ENCODE data around the gene PTPRK. TPM values are rescaled to one million over a fixed set of nuclear protein-coding genes. Genes with fewer than 3 reads are reported as not detected.

The PTPRK gene
- total and polyA plus RNA-seq, 7 donors: 6.0 to 51.3 (median 46.7) TPM

- intact Hi-C loops (cut with DNase I): no loop called here
- H3K27ac ChIP-seq: no peak overlapping the region
- no peaks in the 10 kb centered on the region for H3K36me3 ChIP-seq
- WGBS, 2 donors: 73 to 81% methylated on average over 1 of the region's 1 CpG
- TF ChIP-seq POLR2AphosphoS5 (IDR thresholded peaks at IDR 0.05) (no peak), EP300 (IDR thresholded peaks at IDR 0.05) (no peak), POLR2A (IDR thresholded peaks at IDR 0.05) (no peak), CTCF (IDR thresholded peaks at IDR 0.05) (no peak)
- peaks cover 0 to 3% (median 0%) of the 10 kb centered on the region in 4 donors for H3K9me3 ChIP-seq
- H3K27me3 ChIP-seq: no peaks in the 10 kb centered on the region
- peaks cover 0 to 18% (median 12%) of the 10 kb centered on the region in 4 donors for H3K4me1 ChIP-seq
- H3K4me3 ChIP-seq: no peak overlapping the region
- no peak for DNase-seq
Measured at GRCh38 chr6:128415387-128415786, 105.0 kb downstream of the PTPRK start.

GRCh38 chr6:128414943-128415342, 105.5 kb downstream of the PTPRK start:
- no peaks in the 10 kb centered on the region for H3K36me3 ChIP-seq
- peaks cover 0 to 3% (median 0%) of the 10 kb centered on the region in 4 donors for H3K9me3 ChIP-seq
- H3K27me3 ChIP-seq: no peaks in the 10 kb centered on the region
- H3K4me1 ChIP-seq: peaks cover 0 to 18% (median 13%) of the 10 kb centered on the region in 4 donors
- no peak for DNase-seq
- TF ChIP-seq EP300 (IDR thresholded peaks at IDR 0.05) (no peak), CTCF (IDR thresholded peaks at IDR 0.05) (no peak), POLR2AphosphoS5 (IDR thresholded peaks at IDR 0.05) (no peak), POLR2A (IDR thresholded peaks at IDR 0.05) (no peak)
- H3K4me3 ChIP-seq: no peak overlapping the region
- H3K27ac ChIP-seq: no peak overlapping the region
- intact Hi-C loops (cut with DNase I): no loop called here
- WGBS, 2 donors: 81 to 85% methylated on average over 6 of the region's 6 CpGs

GRCh38 chr6:128413291-128413690, 107.1 kb downstream of the PTPRK start:
- WGBS, 2 donors: 93 to 97% methylated on average over 6 of the region's 6 CpGs
- no peaks in the 10 kb centered on the region for H3K27me3 ChIP-seq
- intact Hi-C loops (cut with DNase I): no loop called here
- H3K9me3 ChIP-seq: peaks cover 0 to 2% (median 0%) of the 10 kb centered on the region in 4 donors
- peaks cover 0 to 17% (median 13%) of the 10 kb centered on the region in 4 donors for H3K4me1 ChIP-seq
- H3K4me3 ChIP-seq: no peak overlapping the region
- no peaks in the 10 kb centered on the region for H3K36me3 ChIP-seq
- no peak for TF ChIP-seq POLR2A (IDR thresholded peaks at IDR 0.05)
- no peak for TF ChIP-seq POLR2AphosphoS5 (IDR thresholded peaks at IDR 0.05)
- no peak for TF ChIP-seq CTCF (IDR thresholded peaks at IDR 0.05)
- TF ChIP-seq EP300 (IDR thresholded peaks at IDR 0.05): no peak
- DNase-seq: no peak
- no peak overlapping the region for H3K27ac ChIP-seq

GRCh38 chr6:128412680-128413079, 107.7 kb downstream of the PTPRK start:
- DNase-seq: no peak
- H3K36me3 ChIP-seq: no peaks in the 10 kb centered on the region
- no peaks in the 10 kb centered on the region for H3K27me3 ChIP-seq
- WGBS, 2 donors: 92 to 96% methylated on average over 4 of the region's 4 CpGs
- TF ChIP-seq EP300 (IDR thresholded peaks at IDR 0.05): no peak
- TF ChIP-seq POLR2AphosphoS5 (IDR thresholded peaks at IDR 0.05): no peak
- no peak for TF ChIP-seq CTCF (IDR thresholded peaks at IDR 0.05)
- no peak for TF ChIP-seq POLR2A (IDR thresholded peaks at IDR 0.05)
- no peak overlapping the region for H3K27ac ChIP-seq
- peaks cover 0 to 13% (median 8%) of the 10 kb centered on the region in 4 donors for H3K4me1 ChIP-seq
- H3K9me3 ChIP-seq: no peaks in the 10 kb centered on the region
- H3K4me3 ChIP-seq: no peak overlapping the region
- intact Hi-C loops (cut with DNase I): no loop called here

GRCh38 chr6:128410584-128410983, 109.8 kb downstream of the PTPRK start:
- intact Hi-C loops (cut with DNase I): no loop called here
- Histone ChIP-seq H3K27me3 (no peaks in the 10 kb centered on the region), H3K4me3 (no peak overlapping the region), H3K4me1 (peaks cover 0 to 7% (median 4%) of the 10 kb centered on the region in 4 donors), H3K9me3 (no peaks in the 10 kb centered on the region), H3K36me3 (no peaks in the 10 kb centered on the region), H3K27ac (no peak overlapping the region)
- no peak for DNase-seq
- no peak for TF ChIP-seq POLR2AphosphoS5 (IDR thresholded peaks at IDR 0.05)
- no peak for TF ChIP-seq CTCF (IDR thresholded peaks at IDR 0.05)
- no peak for TF ChIP-seq EP300 (IDR thresholded peaks at IDR 0.05)
- no peak for TF ChIP-seq POLR2A (IDR thresholded peaks at IDR 0.05)
- 18 to 67% methylated on average over 4 of the region's 4 CpGs for WGBS, 2 donors

All from sigmoid colon (tissue), 7 donors.